Measurements from ENCODE around the gene MAP3K7CL.

MAP3K7CL gene

DNA sequence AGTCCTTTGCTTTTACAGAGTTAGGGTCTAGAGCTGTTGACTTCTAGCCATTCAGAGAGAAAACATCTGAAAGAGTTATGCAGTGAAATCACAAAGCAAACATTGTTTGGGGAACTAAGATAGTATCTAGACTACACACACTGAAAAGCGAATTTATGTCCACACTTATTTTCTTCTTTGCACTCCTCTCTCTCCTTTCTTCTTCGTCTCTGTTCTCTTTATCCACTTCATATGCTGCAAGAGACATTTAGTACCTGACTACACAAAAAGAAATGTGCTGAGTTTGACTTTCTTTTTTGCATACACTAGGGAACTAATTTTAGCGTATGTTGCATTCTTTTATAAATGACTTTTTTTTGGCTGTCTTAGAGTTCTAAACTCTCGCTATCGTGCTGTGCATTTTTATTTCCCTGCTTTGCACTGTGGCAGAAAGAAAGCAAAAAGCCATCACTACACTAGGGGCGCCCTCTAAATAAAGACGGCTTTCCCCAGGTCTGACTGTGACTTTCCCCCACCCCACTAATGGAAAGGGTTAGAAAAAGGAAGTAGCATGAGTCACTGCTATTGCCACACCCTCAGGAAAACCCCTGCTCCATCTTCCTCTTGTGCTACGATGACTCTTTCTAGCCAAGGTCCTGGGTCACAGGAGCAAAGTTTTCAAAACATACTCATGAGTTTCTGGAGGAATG lies 65.7 kb downstream of the MAP3K7CL start:
- H3K9me3 ChIP-seq (ENCODE audit: control insufficient read depth, insufficient read depth, low read depth, low read length) = peaks cover 26% of the 10 kb centered on the region
- peak overlapping the region; percentile 15; the same call in 1 of the 2 replicates for H3K4me3 ChIP-seq (ENCODE audit: low read depth, low read length)
- H3K4me1 ChIP-seq (ENCODE audit: control insufficient read depth, insufficient read depth, low read length) = peaks cover 27% of the 10 kb centered on the region; the same call in 1 of the 2 replicates
- no peaks in the 10 kb centered on the region for H3K36me3 ChIP-seq (ENCODE audit: control insufficient read depth, insufficient read depth, low read length)
- no peak overlapping the region for H3K9ac ChIP-seq (ENCODE audit: low read length)
- H3K27ac ChIP-seq (ENCODE audit: low read depth, low read length) = no peak overlapping the region
- H3K27me3 ChIP-seq (ENCODE audit: control insufficient read depth, insufficient read depth, low read length) = no peaks in the 10 kb centered on the region

DNA sequence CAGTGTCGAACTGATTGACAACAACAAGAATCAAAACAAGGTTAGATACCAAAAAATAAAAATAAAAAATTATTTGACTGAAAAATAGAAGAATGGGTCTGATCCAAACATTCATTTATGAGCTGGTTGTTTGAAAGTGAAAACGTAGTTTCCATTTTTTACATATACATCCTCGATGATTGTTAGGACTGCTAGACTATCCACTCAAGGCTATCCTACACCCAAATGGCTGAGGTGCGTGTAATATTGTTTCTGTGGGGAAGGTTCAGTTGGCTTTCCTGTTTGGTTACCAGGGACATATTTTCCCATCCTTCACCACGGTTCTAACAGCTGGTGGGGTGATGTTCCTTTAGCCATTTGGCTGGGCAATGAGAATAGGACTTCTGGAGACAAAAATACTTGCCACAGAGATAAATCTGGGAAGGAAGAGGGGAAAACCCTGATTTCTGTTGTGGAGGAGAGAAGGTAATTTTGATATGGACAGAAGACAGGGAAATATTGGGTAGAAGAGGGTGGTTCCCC lies 66.3 kb downstream of the MAP3K7CL start:
- peaks cover 27% of the 10 kb centered on the region; the same call in 1 of the 2 replicates for H3K4me1 ChIP-seq (ENCODE audit: control insufficient read depth, insufficient read depth, low read length)
- peaks cover 30% of the 10 kb centered on the region for H3K9me3 ChIP-seq (ENCODE audit: control insufficient read depth, insufficient read depth, low read depth, low read length)
- H3K27me3 ChIP-seq (ENCODE audit: control insufficient read depth, insufficient read depth, low read length) = no peaks in the 10 kb centered on the region
- no peaks in the 10 kb centered on the region for H3K36me3 ChIP-seq (ENCODE audit: control insufficient read depth, insufficient read depth, low read length)
- no peak overlapping the region for H3K4me3 ChIP-seq (ENCODE audit: low read depth, low read length)
- H3K27ac ChIP-seq (ENCODE audit: low read depth, low read length) = no peak overlapping the region
- H3K9ac ChIP-seq (ENCODE audit: low read length) = no peak overlapping the region

DNA sequence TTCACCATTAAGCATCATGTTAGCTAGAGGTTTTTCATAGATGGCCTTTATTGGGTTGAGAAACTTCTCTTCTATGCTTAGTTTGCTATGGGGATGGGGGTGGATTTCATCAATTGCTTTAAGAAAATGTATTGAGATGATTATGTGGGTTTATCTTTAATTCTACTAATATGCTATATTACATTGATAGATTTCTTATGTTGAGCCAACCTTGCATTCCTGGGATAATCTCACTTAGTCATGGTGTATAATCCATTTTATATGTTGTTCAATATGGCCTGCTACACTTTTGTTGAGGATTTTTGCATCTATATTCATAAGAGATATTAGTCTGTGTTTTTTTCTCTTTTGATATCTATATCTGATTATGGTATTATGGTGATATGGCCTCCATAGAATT lies 70.7 kb downstream of the MAP3K7CL start:
- H3K4me3 ChIP-seq (ENCODE audit: low read depth, low read length) = no peak overlapping the region
- no peak overlapping the region for H3K27ac ChIP-seq (ENCODE audit: low read depth, low read length)
- H3K36me3 ChIP-seq (ENCODE audit: control insufficient read depth, insufficient read depth, low read length) = no peaks in the 10 kb centered on the region
- no peaks in the 10 kb centered on the region for H3K4me1 ChIP-seq (ENCODE audit: control insufficient read depth, insufficient read depth, low read length)
- peaks cover 30% of the 10 kb centered on the region for H3K9me3 ChIP-seq (ENCODE audit: control insufficient read depth, insufficient read depth, low read depth, low read length)
- H3K27me3 ChIP-seq (ENCODE audit: control insufficient read depth, insufficient read depth, low read length) = no peaks in the 10 kb centered on the region
- no peak overlapping the region for H3K9ac ChIP-seq (ENCODE audit: low read length)

DNA sequence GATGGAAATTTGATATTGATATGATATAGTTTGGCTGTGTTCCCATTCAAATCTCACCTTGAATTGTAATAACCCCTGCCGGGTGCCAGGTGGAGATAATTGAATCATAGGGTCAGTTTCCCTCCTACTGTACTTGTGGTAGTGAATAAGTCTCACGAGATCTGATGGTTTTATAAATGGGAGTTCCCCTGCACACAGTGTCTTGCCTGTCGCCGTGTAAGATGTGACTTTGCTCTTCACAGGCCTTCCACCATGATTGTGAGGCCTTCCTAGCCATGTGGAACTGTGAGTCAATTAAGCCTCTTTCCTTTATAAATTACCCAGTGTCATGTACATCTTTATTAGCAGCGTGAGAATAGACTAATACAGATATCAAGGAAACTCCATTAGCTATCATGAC lies 74.6 kb downstream of the MAP3K7CL start:
- H3K27me3 ChIP-seq (ENCODE audit: control insufficient read depth, insufficient read depth, low read length) = no peaks in the 10 kb centered on the region

DNA sequence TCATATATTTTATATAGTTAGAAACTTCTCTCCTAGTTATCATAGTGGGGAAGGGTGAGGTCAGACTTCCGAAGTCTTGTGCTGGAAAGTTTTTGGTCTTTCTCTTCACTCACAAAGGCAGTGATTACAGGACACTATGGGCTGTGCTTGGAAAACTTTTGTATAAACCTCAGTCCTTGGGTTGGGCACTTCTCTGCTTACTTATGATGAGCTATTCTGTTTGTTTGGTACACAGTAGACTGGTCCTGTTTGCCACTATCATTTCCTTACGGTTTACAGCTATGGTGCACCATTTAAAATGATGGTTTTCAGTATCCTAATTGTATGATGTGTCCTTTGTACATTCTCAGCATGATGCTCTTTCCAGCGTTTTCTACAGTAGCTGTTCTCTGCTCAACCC lies 75.5 kb downstream of the MAP3K7CL start:
- Histone ChIP-seq H3K4me3 (ENCODE audit: low read depth, low read length) (no peak overlapping the region), H3K27ac (ENCODE audit: low read depth, low read length) (no peak overlapping the region), H3K9me3 (ENCODE audit: control insufficient read depth, insufficient read depth, low read depth, low read length) (0 out of 2 replicates have a peak, but pooled peaks cover 6% of the 10 kb centered on the region), H3K4me1 (ENCODE audit: control insufficient read depth, insufficient read depth, low read length) (no peaks in the 10 kb centered on the region), H3K9ac (ENCODE audit: low read length) (no peak overlapping the region), H3K36me3 (ENCODE audit: control insufficient read depth, insufficient read depth, low read length) (no peaks in the 10 kb centered on the region), H3K27me3 (ENCODE audit: control insufficient read depth, insufficient read depth, low read length) (no peaks in the 10 kb centered on the region)

More for the DNA sequence above, 74.6 kb downstream of the MAP3K7CL start:
- Histone ChIP-seq H3K4me3 (ENCODE audit: low read depth, low read length) (no peak overlapping the region), H3K9me3 (ENCODE audit: control insufficient read depth, insufficient read depth, low read depth, low read length) (peaks cover 13% of the 10 kb centered on the region; the same call in 1 of the 2 replicates), H3K36me3 (ENCODE audit: control insufficient read depth, insufficient read depth, low read length) (no peaks in the 10 kb centered on the region), H3K9ac (ENCODE audit: low read length) (no peak overlapping the region), H3K27ac (ENCODE audit: low read depth, low read length) (no peak overlapping the region), H3K4me1 (ENCODE audit: control insufficient read depth, insufficient read depth, low read length) (no peaks in the 10 kb centered on the region)

DNA sequence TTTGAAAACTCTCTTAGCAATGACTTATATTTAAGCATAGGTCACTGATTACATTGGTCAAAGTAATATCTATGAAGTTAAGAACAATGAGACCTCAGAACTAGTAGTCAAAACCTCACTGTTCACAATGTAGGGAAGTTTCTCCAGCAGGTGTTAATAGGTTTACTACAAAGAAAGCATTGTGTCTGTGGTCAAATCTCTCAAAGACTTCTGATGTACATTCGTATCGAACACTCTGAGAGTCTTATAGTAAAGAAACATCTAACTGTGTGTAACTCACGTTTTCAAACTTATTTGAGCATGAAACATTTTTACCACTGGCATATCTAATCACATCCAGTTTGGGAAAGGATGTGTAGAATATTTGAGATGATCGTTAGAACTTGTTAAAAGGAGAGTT lies 76.0 kb downstream of the MAP3K7CL start:
- Histone ChIP-seq H3K4me3 (ENCODE audit: low read depth, low read length) (no peak overlapping the region), H3K27ac (ENCODE audit: low read depth, low read length) (no peak overlapping the region), H3K9ac (ENCODE audit: low read length) (no peak overlapping the region), H3K4me1 (ENCODE audit: control insufficient read depth, insufficient read depth, low read length) (no peaks in the 10 kb centered on the region), H3K36me3 (ENCODE audit: control insufficient read depth, insufficient read depth, low read length) (no peaks in the 10 kb centered on the region), H3K9me3 (ENCODE audit: control insufficient read depth, insufficient read depth, low read depth, low read length) (0 out of 2 replicates have a peak, but pooled peaks cover 1% of the 10 kb centered on the region), H3K27me3 (ENCODE audit: control insufficient read depth, insufficient read depth, low read length) (no peaks in the 10 kb centered on the region)

DNA sequence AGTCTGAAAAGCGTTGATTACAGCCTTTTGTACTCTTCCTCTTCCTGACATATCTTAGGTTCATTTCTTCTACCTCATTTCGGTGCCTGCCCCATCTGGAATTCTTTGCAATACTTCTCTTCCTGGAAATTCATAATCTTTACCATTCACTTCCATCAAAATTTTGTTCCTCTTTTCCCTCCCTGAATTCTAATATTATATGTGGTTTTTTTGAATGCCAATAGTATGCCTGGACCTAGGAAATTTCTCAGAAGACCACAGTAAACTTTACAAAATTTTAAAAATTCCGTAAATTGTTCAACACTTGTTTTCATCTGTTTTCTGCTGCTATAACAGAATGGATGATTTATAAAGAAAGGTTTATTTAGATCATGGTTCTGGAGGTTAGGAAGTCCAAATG lies 76.8 kb downstream of the MAP3K7CL start:
- H3K36me3 ChIP-seq (ENCODE audit: control insufficient read depth, insufficient read depth, low read length) = no peaks in the 10 kb centered on the region
- H3K27me3 ChIP-seq (ENCODE audit: control insufficient read depth, insufficient read depth, low read length) = no peaks in the 10 kb centered on the region
- no peak overlapping the region for H3K27ac ChIP-seq (ENCODE audit: low read depth, low read length)
- no peaks in the 10 kb centered on the region for H3K4me1 ChIP-seq (ENCODE audit: control insufficient read depth, insufficient read depth, low read length)
- H3K9ac ChIP-seq (ENCODE audit: low read length) = no peak overlapping the region
- no peak overlapping the region for H3K4me3 ChIP-seq (ENCODE audit: low read depth, low read length)
- no peaks in the 10 kb centered on the region for H3K9me3 ChIP-seq (ENCODE audit: control insufficient read depth, insufficient read depth, low read depth, low read length)

DNA sequence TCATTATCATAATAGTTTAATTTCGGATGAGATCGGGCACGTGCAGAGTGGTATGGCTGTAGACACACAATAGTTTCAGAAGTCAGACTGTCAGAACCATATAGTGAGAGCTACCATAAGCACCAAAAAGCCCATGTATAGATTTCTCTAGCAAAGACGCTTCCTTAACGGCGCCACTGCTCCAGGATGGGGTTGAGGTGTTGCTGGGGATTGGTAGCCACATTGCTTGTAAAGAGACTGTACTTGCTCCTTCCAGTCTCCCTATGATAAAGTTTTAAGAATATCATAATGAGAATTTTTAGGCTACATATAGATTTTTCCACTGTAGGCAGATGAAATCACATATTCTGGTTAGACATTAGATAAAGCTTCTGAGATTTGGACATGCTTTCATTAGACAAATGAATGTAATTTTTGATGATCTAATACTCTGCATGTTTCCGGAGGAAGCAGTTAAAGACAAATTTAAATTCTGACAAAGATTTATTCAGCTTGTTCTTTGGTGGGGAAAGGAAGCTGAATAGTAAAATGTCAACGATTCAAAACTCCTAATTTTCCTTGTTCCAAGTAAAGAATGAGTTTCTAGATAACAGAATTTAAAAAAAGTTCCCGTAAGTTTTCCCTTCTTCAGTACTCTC lies 77.7 kb downstream of the MAP3K7CL start:
- H3K36me3 ChIP-seq (ENCODE audit: control insufficient read depth, insufficient read depth, low read length) = no peaks in the 10 kb centered on the region
- no peak overlapping the region for H3K27ac ChIP-seq (ENCODE audit: low read depth, low read length)
- no peak overlapping the region for H3K4me3 ChIP-seq (ENCODE audit: low read depth, low read length)
- H3K4me1 ChIP-seq (ENCODE audit: control insufficient read depth, insufficient read depth, low read length) = no peaks in the 10 kb centered on the region
- H3K9ac ChIP-seq (ENCODE audit: low read length) = no peak overlapping the region
- no peaks in the 10 kb centered on the region for H3K27me3 ChIP-seq (ENCODE audit: control insufficient read depth, insufficient read depth, low read length)
- H3K9me3 ChIP-seq (ENCODE audit: control insufficient read depth, insufficient read depth, low read depth, low read length) = no peaks in the 10 kb centered on the region

DNA sequence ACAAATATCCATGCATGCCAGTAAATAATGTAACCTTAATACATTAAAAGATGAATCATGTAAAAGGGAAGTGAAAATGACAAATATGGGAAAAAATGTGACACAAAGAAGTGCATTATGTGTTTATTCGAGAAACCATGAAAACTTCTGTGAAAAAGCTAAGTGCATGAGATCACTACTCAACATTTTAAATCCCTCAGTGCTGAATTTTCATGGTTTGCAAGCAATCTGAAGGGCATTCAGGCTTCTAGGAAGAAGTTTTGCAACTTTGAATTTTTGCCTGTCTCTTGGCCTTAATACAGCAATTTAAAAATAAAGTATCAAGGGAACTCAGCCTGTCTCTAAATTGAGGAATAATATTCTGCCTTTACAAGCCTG lies 78.2 kb downstream of the MAP3K7CL start:
- no peak overlapping the region for H3K27ac ChIP-seq (ENCODE audit: low read depth, low read length)
- no peaks in the 10 kb centered on the region for H3K9me3 ChIP-seq (ENCODE audit: control insufficient read depth, insufficient read depth, low read depth, low read length)
- H3K9ac ChIP-seq (ENCODE audit: low read length) = no peak overlapping the region
- H3K36me3 ChIP-seq (ENCODE audit: control insufficient read depth, insufficient read depth, low read length) = no peaks in the 10 kb centered on the region
- no peaks in the 10 kb centered on the region for H3K27me3 ChIP-seq (ENCODE audit: control insufficient read depth, insufficient read depth, low read length)
- no peak overlapping the region for H3K4me3 ChIP-seq (ENCODE audit: low read depth, low read length)
- H3K4me1 ChIP-seq (ENCODE audit: control insufficient read depth, insufficient read depth, low read length) = no peaks in the 10 kb centered on the region

DNA sequence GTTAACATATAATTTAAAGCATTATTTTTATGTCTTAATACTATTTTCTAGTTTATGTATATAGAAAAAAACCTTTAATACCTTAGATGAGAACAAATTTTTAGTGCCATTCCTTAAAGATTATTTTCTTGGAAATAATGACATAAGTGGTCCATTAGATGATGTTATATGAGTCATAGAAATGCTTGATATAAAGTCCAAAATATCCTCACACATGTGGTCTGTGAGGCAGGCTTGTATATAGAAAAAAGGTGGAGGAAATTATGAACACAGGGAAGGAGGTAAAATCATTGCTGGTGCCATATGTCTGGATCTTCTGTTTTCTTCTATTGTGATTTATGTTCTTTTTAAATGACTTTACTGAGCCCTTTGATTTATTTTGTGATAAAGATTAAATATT lies 79.3 kb downstream of the MAP3K7CL start:
- no peak overlapping the region for H3K27ac ChIP-seq (ENCODE audit: low read depth, low read length)
- no peaks in the 10 kb centered on the region for H3K4me1 ChIP-seq (ENCODE audit: control insufficient read depth, insufficient read depth, low read length)

DNA sequence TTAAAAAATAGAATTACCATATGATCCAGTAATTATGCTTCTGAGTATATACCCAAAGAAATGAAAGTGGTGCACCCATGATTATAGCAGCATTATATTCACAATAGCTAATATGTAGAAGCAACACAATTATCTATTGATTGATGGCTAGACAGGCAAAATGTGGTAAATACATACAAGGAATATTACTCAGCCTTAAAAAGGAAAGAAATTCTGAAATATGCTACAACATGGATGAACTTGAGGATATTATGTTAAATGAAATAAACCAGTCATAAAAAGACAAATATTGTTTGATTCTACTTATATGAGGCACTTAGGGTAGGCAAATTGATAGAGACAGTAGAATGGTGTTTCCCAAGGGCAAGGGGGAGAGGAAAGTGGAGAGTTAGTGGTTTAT lies 80.8 kb downstream of the MAP3K7CL start:
- H3K4me1 ChIP-seq (ENCODE audit: control insufficient read depth, insufficient read depth, low read length) = no peaks in the 10 kb centered on the region
- no peak overlapping the region for H3K4me3 ChIP-seq (ENCODE audit: low read depth, low read length)
- no peak overlapping the region for H3K9ac ChIP-seq (ENCODE audit: low read length)
- no peaks in the 10 kb centered on the region for H3K36me3 ChIP-seq (ENCODE audit: control insufficient read depth, insufficient read depth, low read length)
- no peaks in the 10 kb centered on the region for H3K9me3 ChIP-seq (ENCODE audit: control insufficient read depth, insufficient read depth, low read depth, low read length)
- H3K27me3 ChIP-seq (ENCODE audit: control insufficient read depth, insufficient read depth, low read length) = no peaks in the 10 kb centered on the region
- no peak overlapping the region for H3K27ac ChIP-seq (ENCODE audit: low read depth, low read length)

More for the DNA sequence above, 79.3 kb downstream of the MAP3K7CL start:
- no peaks in the 10 kb centered on the region for H3K9me3 ChIP-seq (ENCODE audit: control insufficient read depth, insufficient read depth, low read depth, low read length)
- no peak overlapping the region for H3K9ac ChIP-seq (ENCODE audit: low read length)
- no peaks in the 10 kb centered on the region for H3K36me3 ChIP-seq (ENCODE audit: control insufficient read depth, insufficient read depth, low read length)
- H3K4me3 ChIP-seq (ENCODE audit: low read depth, low read length) = no peak overlapping the region
- H3K27me3 ChIP-seq (ENCODE audit: control insufficient read depth, insufficient read depth, low read length) = no peaks in the 10 kb centered on the region
